HEK293T (cell line): ENCODE data around the gene NOL11.

ENCODE experiments used
- HDGF ChIP-seq: fragments of 450-650 bp; IDR thresholded peaks from 2 replicates; pipeline ENCODE4 v1.6.1; 2017; ENCODE audit warnings: antibody characterized with exemption, borderline replicate concordance
- SUZ12 ChIP-seq: fragments of 450-650 bp; IDR thresholded peaks from 2 replicates; pipeline ENCODE4 v1.6.1; 2016; ENCODE audit warnings: mild to moderate bottlenecking

- no peak for TF ChIP-seq SUZ12
- no peak for TF ChIP-seq HDGF
Measured at GRCh38 chr17:67785504-67785903, 67.8 kb downstream of the NOL11 start.
